H1 (cell line): ENCODE data around the gene IRF7. TPM values are rescaled to one million over a fixed set of nuclear protein-coding genes. Genes with fewer than 3 reads are reported as not detected.

Source experiments
- CTCF ChIA-PET: fragments of 300-600 bp; sonication (Branson Sonifier 250); formaldehyde crosslinking; loops from one replicate; lab custom pipeline; 2021; ENCODE audit not compliant: partially characterized antibody; lab: Charles Lee
- POLR2A ChIA-PET: fragments of 300-600 bp; sonication (Branson Sonifier 250); formaldehyde crosslinking; loops from one replicate; lab custom pipeline; 2021; ENCODE audit warnings: inconsistent platforms; ENCODE audit not compliant: partially characterized antibody; lab: Charles Lee
- DNase-seq, 2 experiments: peaks; one replicate each; pipeline versions ENCODE4 v3.0.0 to v3.0.0-alpha.2; 2010 to 2022; ENCODE audit warnings: low spot score in 2 of 2, low read depth in 1 of 2, mixed read lengths in 1 of 2
- FAIRE-seq: peaks from 2 replicates; lab custom pipeline; 2011; peaks lifted over from hg19 to GRCh38; lab: Jason Lieb, UNC
- H2AFZ ChIP-seq: 2 replicates; pipeline ENCODE4 v1.8.1; 2012; ENCODE audit warnings: low read length, inconsistent platforms
- H2AK5ac ChIP-seq: 2 replicates; pipeline ENCODE4 v1.6.1; 2013; ENCODE audit warnings: low read depth, low read length
- H2BK120ac ChIP-seq: replicated peaks from 2 replicates; pipeline ENCODE3; 2013; ENCODE audit warnings: low read depth, low read length, inconsistent platforms
- H2BK12ac ChIP-seq: 2 replicates; pipeline ENCODE4 v1.6.1; 2013; ENCODE audit warnings: low read depth, low read length
- H2BK15ac ChIP-seq: 2 replicates; pipeline ENCODE4 v1.6.1; 2013; ENCODE audit warnings: low read length
- H2BK20ac ChIP-seq: 2 replicates; pipeline ENCODE4 v1.6.1; 2013; ENCODE audit warnings: low read length
- H2BK5ac ChIP-seq: 2 replicates; pipeline ENCODE4 v1.6.1; 2013; ENCODE audit warnings: low read depth, low read length
- H3K14ac ChIP-seq: 2 replicates; pipeline ENCODE4 v1.6.1; 2013; ENCODE audit warnings: inconsistent platforms; ENCODE audit not compliant: insufficient read length
- H3K18ac ChIP-seq: 2 replicates; pipeline ENCODE4 v1.6.1; 2013; ENCODE audit warnings: low read length; ENCODE audit errors: extremely low read depth
- H3K23ac ChIP-seq: 2 replicates; pipeline ENCODE4 v1.6.1; 2013; ENCODE audit warnings: inconsistent platforms; ENCODE audit not compliant: insufficient read length
- H3K23me2 ChIP-seq: 2 replicates; pipeline ENCODE4 v1.6.1; 2013; ENCODE audit warnings: low read depth, low read length
- H3K27ac ChIP-seq: 2 replicates; pipeline ENCODE4 v1.6.1; 2011; ENCODE audit warnings: low read depth, low read length, inconsistent platforms
- H3K27me3 ChIP-seq, 4 experiments: replicated peaks in 1 of 4; 1 replicate in 1 of 4; 2 replicates in 3 of 4; pipeline versions ENCODE4 v1.6.1 to v1.8.1; 2011 to 2013; ENCODE audit warnings: low read length in 3 of 4, mild to moderate bottlenecking in 3 of 4, inconsistent platforms in 2 of 4, mixed read lengths in 2 of 4, moderate library complexity in 1 of 4; ENCODE audit not compliant: control insufficient read depth in 3 of 4, insufficient read depth in 3 of 4; ENCODE audit errors: extremely low read depth in 1 of 4
- H3K36me3 ChIP-seq, 4 experiments: 2 replicates each; pipeline versions ENCODE4 v1.6.1 to v1.8.1; 2011 to 2013; ENCODE audit warnings: mild to moderate bottlenecking in 4 of 4, low read length in 3 of 4, moderate library complexity in 2 of 4, control low read depth in 1 of 4, inconsistent platforms in 1 of 4; ENCODE audit not compliant: insufficient read depth in 4 of 4, control insufficient read depth in 2 of 4
- H3K4ac ChIP-seq: replicated peaks from 2 replicates; pipeline ENCODE3; 2013; ENCODE audit warnings: low read length, low read depth, mixed read lengths, inconsistent platforms; ENCODE audit not compliant: insufficient read length
- H3K4me1 ChIP-seq, 4 experiments: replicated peaks in 1 of 4; 1 replicate in 1 of 4; 2 replicates in 3 of 4; pipeline versions ENCODE4 v1.6.1 to v1.8.1; 2011 to 2013; ENCODE audit warnings: low read length in 3 of 4, inconsistent platforms in 2 of 4, mixed read lengths in 1 of 4; ENCODE audit not compliant: insufficient read depth in 4 of 4, control insufficient read depth in 3 of 4
- H3K4me2 ChIP-seq, 2 experiments: 2 replicates each; pipeline versions ENCODE4 v1.6.1 to v1.8.1; 2011 to 2013; ENCODE audit warnings: low read depth in 2 of 2, low read length in 2 of 2, control low read depth in 1 of 2, inconsistent platforms in 1 of 2, mild to moderate bottlenecking in 1 of 2; ENCODE audit not compliant: insufficient read depth in 1 of 2
- H3K4me3 ChIP-seq, 4 experiments: fragments of 200-600, 300-600 bp in 1 of 4; sonication (generic), shearing (Covaris generic), sonication (Bioruptor Twin) in 1 of 4; 2 replicates each; pipeline versions ENCODE4 v1.5.1 to v1.8.1; 2011 to 2016; ENCODE audit warnings: low read length in 4 of 4, low read depth in 3 of 4, control low read depth in 2 of 4, inconsistent platforms in 2 of 4, mild to moderate bottlenecking in 2 of 4, mixed read lengths in 1 of 4, moderate library complexity in 1 of 4; ENCODE audit not compliant: insufficient read depth in 2 of 4; ENCODE audit errors: extremely low read depth in 1 of 4
- H3K56ac ChIP-seq: replicated peaks from 2 replicates; pipeline ENCODE3; 2013; ENCODE audit warnings: low read depth, mild to moderate bottlenecking, mixed read lengths, low read length, inconsistent platforms; ENCODE audit not compliant: insufficient read length
- H3K79me1 ChIP-seq: 2 replicates; pipeline ENCODE4 v1.6.1; 2013; ENCODE audit warnings: low read depth, low read length, control low read depth
- H3K79me2 ChIP-seq, 2 experiments: 2 replicates each; pipeline versions ENCODE4 v1.6.1 to v1.8.1; 2012 to 2013; ENCODE audit warnings: low read length in 2 of 2, mild to moderate bottlenecking in 2 of 2, inconsistent platforms in 1 of 2; ENCODE audit not compliant: insufficient read depth in 2 of 2, control insufficient read depth in 1 of 2
- H3K9ac ChIP-seq, 4 experiments: replicated peaks in 1 of 4; 1 replicate in 1 of 4; 2 replicates in 3 of 4; pipeline versions ENCODE4 v1.6.1 to v1.8.1; 2011 to 2013; ENCODE audit warnings: low read depth in 3 of 4, low read length in 3 of 4, control low read depth in 2 of 4, mild to moderate bottlenecking in 2 of 4, moderate library complexity in 2 of 4, inconsistent platforms in 1 of 4; ENCODE audit errors: extremely low read depth in 1 of 4
- H3K9me3 ChIP-seq, 2 experiments: 2 replicates each; pipeline versions ENCODE4 v1.6.1 to v1.8.1; 2012 to 2013; ENCODE audit warnings: mild to moderate bottlenecking in 2 of 2, moderate library complexity in 2 of 2, control low read depth in 1 of 2, inconsistent platforms in 1 of 2, low read depth in 1 of 2, low read length in 1 of 2, mixed read lengths in 1 of 2; ENCODE audit not compliant: insufficient read depth in 2 of 2
- H4K20me1 ChIP-seq, 2 experiments: replicated peaks in 1 of 2; 2 replicates each; pipeline versions ENCODE3 to v1.8.1; 2011 to 2013; ENCODE audit warnings: inconsistent platforms in 2 of 2, low read length in 2 of 2, mild to moderate bottlenecking in 1 of 2; ENCODE audit not compliant: insufficient read depth in 2 of 2, control insufficient read depth in 1 of 2
- H4K5ac ChIP-seq: 2 replicates; pipeline ENCODE4 v1.6.1; 2013; ENCODE audit warnings: low read length, low read depth, mixed read lengths, inconsistent platforms; ENCODE audit not compliant: insufficient read length
- H4K8ac ChIP-seq: 2 replicates; pipeline ENCODE4 v1.8.0; 2013; ENCODE audit warnings: mild to moderate bottlenecking, moderate library complexity, low read length, inconsistent platforms; ENCODE audit not compliant: insufficient read depth; ENCODE audit errors: extremely low read depth
- H4K91ac ChIP-seq: replicated peaks from 2 replicates; pipeline ENCODE3; 2013; ENCODE audit warnings: low read length, mixed read lengths, inconsistent platforms; ENCODE audit not compliant: insufficient read length
- CBX8 ChIP-seq: fragments of 300-800, 300-1000 bp; sonication (generic); IDR thresholded peaks from 2 replicates; pipeline ENCODE4 v1.7.1; 2016; ENCODE audit warnings: low read depth, low read length, borderline replicate concordance
- CEBPB ChIP-seq: IDR thresholded peaks from 2 replicates; pipeline ENCODE4 v1.6.1; 2012; ENCODE audit warnings: low read depth, low read length
- CREB1 ChIP-seq: IDR thresholded peaks from 2 replicates; pipeline ENCODE4 v1.6.1; 2012; ENCODE audit warnings: inconsistent platforms
- CTCF ChIP-seq, 3 experiments: IDR thresholded peaks; 1 replicate in 2 of 3; 2 replicates in 1 of 3; pipeline versions ENCODE4 v1.5.1 to v1.6.1; 2011; ENCODE audit warnings: low read length in 3 of 3, mild to moderate bottlenecking in 3 of 3, inconsistent platforms in 2 of 3, low read depth in 1 of 3, moderate library complexity in 1 of 3; ENCODE audit not compliant: insufficient read depth in 1 of 3; ENCODE audit errors: control extremely low read depth in 1 of 3
- HDAC2 ChIP-seq, 2 experiments: fragments of 300-600 bp in 1 of 2; sonication (generic) in 1 of 2; IDR thresholded peaks; 2 replicates each; pipeline ENCODE4 v1.6.1; 2011 to 2012; ENCODE audit warnings: low read depth in 2 of 2, low read length in 2 of 2, mild to moderate bottlenecking in 2 of 2, moderate library complexity in 2 of 2, borderline replicate concordance in 1 of 2, inconsistent platforms in 1 of 2
- KDM5A ChIP-seq: fragments of 200-600 bp; IDR thresholded peaks from 2 replicates; pipeline ENCODE4 v1.7.1; 2012; ENCODE audit warnings: mild to moderate bottlenecking, low read length, inconsistent platforms, mixed read lengths
- MAX ChIP-seq: IDR thresholded peaks from 2 replicates; pipeline ENCODE4 v1.6.1; 2012; ENCODE audit warnings: inconsistent platforms
- RNF2 ChIP-seq: fragments of 200-900, 300-1000 bp; sonication (generic); IDR thresholded peaks from 2 replicates; pipeline ENCODE4 v1.7.1; 2016; ENCODE audit warnings: borderline replicate concordance, low read depth, mild to moderate bottlenecking, antibody characterized with exemption, low read length; ENCODE audit not compliant: poor library complexity, severe bottlenecking; ENCODE audit errors: missing control alignments
- SIX5 ChIP-seq: IDR thresholded peaks from 2 replicates; pipeline ENCODE4 v1.6.1; 2011; ENCODE audit warnings: mild to moderate bottlenecking, low read depth, low read length
- SP1 ChIP-seq: IDR thresholded peaks from 2 replicates; pipeline ENCODE4 v1.6.1; 2011; ENCODE audit warnings: low read depth, low read length
- SUZ12 ChIP-seq: fragments of 200-600 bp; sonication (generic); IDR thresholded peaks from 2 replicates; pipeline ENCODE4 v1.6.1; 2012; ENCODE audit warnings: mild to moderate bottlenecking, inconsistent platforms, low read length, moderate library complexity, mixed read lengths
- WGBS, 2 experiments: shearing (Covaris generic) in 1 of 2; methylation state at CpG; one replicate each; pipeline versions ENCODE4 v1.1.6 to v1.1.7; 2013 to 2015; ENCODE audit warnings: low lambda C conversion rate in 2 of 2, mixed read lengths in 2 of 2, inconsistent platforms in 1 of 2, low coverage in 1 of 2, missing lambda C conversion rate in 1 of 2; ENCODE audit not compliant: insufficient replicate concordance in 2 of 2, insufficient coverage in 1 of 2, insufficient read length in 1 of 2; ENCODE audit errors: extremely low coverage in 1 of 2, missing lambda C conversion rate in 1 of 2; 5-methylcytosine and 5-hydroxymethylcytosine counted together
- polyA plus RNA-seq, 7 experiments: library from polyadenylated mRNA; depleted of rRNA in 3 of 7; stranded (reverse) in 5 of 7; unstranded in 2 of 7; fragments of >200 nt in 5 of 7; fragments of 200-250 nt in 2 of 7; gene quantifications; 1 replicate in 5 of 7; 2 replicates in 1 of 7; 4 replicates in 1 of 7; pipeline versions ENCODE4 v1.2.1 to v1.2.3, GENCODE V29; 2011 to 2013; ENCODE audit warnings: missing spikeins in 2 of 7, mixed read lengths in 2 of 7
- total RNA-seq: library from RNA; stranded (reverse); fragmentation: NEBNext Ultra II Directional; extraction: Animal tissue kit (Norgen Biotek cat#: 25700); gene quantifications from 2 replicates; pipeline ENCODE4 v1.2.1, GENCODE V29; 2021

The IRF7 gene
- total and polyA plus RNA-seq, 2 of the 8 experiments (the other 6 are each of a cell fraction or from before 2014, with no cell fraction given): 9.1 to 9.6 TPM

- POLR2A ChIA-PET: interaction anchor here (1.9 kb wide), 1 partner anchor 39 kb away, joined by 5 read pairs; no protein-coding TSS in a partner anchor
- H3K36me3 ChIP-seq: peaks cover 0 to 15% (median 5%) of the 10 kb centered on the region in 4 experiments; a peak in 5 of 8 replicates
- H3K14ac ChIP-seq: no peak overlapping the region
- no peak overlapping the region for H3K9ac ChIP-seq
- no peaks in the 10 kb centered on the region for H3K79me1 ChIP-seq
- H3K4me1 ChIP-seq: no peaks in the 10 kb centered on the region
- no peak overlapping the region for H3K27ac ChIP-seq
- H3K4me3 ChIP-seq: no peak overlapping the region
- H2BK20ac ChIP-seq: no peak overlapping the region
- TF ChIP-seq MAX (no peak), KDM5A (no peak), HDAC2 (IDR thresholded peaks at IDR 0.05; ENCODE audit: borderline replicate concordance in 1 of 2, low read depth in 2 of 2, low read length in 2 of 2) (no peak), CREB1 (no peak), RNF2 (no peak), CTCF (IDR thresholded peaks at IDR 0.05; ENCODE audit: control extremely low read depth in 1 of 3, insufficient read depth in 1 of 3, low read depth in 1 of 3, low read length in 3 of 3) (no peak), SUZ12 (no peak), CEBPB (no peak), SIX5 (no peak), CBX8 (no peak), SP1 (no peak)
- no peak overlapping the region for H4K91ac ChIP-seq
- no peaks in the 10 kb centered on the region for H3K9me3 ChIP-seq
- H3K4ac ChIP-seq: no peak overlapping the region
- H3K56ac ChIP-seq: no peak overlapping the region
- DNase-seq (no peak), FAIRE-seq (no peak)
- no peak overlapping the region for H2AFZ ChIP-seq
- H4K8ac ChIP-seq: no peak overlapping the region
- no peak overlapping the region for H2BK15ac ChIP-seq
- H2BK12ac ChIP-seq: no peak overlapping the region
- CTCF ChIA-PET: interaction anchor here (1.0 kb wide), 1 partner anchor 14 kb away, joined by 3 read pairs; no protein-coding TSS in a partner anchor
- no peaks in the 10 kb centered on the region for H3K27me3 ChIP-seq
- H3K79me2 ChIP-seq: no peaks in the 10 kb centered on the region
- no peaks in the 10 kb centered on the region for H3K23me2 ChIP-seq
- no peak overlapping the region for H4K5ac ChIP-seq
- H2AK5ac ChIP-seq: no peak overlapping the region
- H4K20me1 ChIP-seq: peaks cover 0 to 2% of the 10 kb centered on the region in 2 experiments
- H3K4me2 ChIP-seq: no peak overlapping the region
- no peak overlapping the region for H2BK5ac ChIP-seq
- WGBS, 2 experiments: 93% methylated on average over 10 of the region's 10 CpGs; no CpG with 5 or more reads in 1 of the 2 experiments
- H3K23ac ChIP-seq: no peak overlapping the region
- no peak overlapping the region for H3K18ac ChIP-seq
- no peak overlapping the region for H2BK120ac ChIP-seq
Measured at GRCh38 chr11:650482-650881, 34.7 kb upstream of the IRF7 start.
